A549 (cell line): ENCODE results near the gene NDUFA13.

Source experiments
- BCL3 ChIP-seq: fragments of >200 bp; sonication (Bioruptor Twin); formaldehyde crosslinking; IDR thresholded peaks from 3 replicates; pipeline ENCODE4 v1.6.1; 2016
- CTCF ChIP-seq: fragments of >200 bp; sonication (Bioruptor Twin); formaldehyde crosslinking; IDR thresholded peaks from 3 replicates; pipeline ENCODE4 v1.5.1; 2016
- JUNB ChIP-seq: fragments of >200 bp; sonication (Bioruptor Twin); formaldehyde crosslinking; IDR thresholded peaks from 2 replicates; pipeline ENCODE4 v1.6.1; 2016
- NFE2L2 ChIP-seq: fragments of 150-350 bp; conservative IDR thresholded peaks from 2 replicates; pipeline ENCODE4 v1.6.1; 2014; ENCODE audit warnings: low read length
- POLR2A ChIP-seq: IDR thresholded peaks from 2 replicates; pipeline ENCODE4 v1.6.1; 2012; ENCODE audit warnings: mild to moderate bottlenecking, low read length
- POLR2AphosphoS2 ChIP-seq: conservative IDR thresholded peaks from 2 replicates; pipeline ENCODE4 v1.6.1; 2012; ENCODE audit warnings: low read length, improper control_type of control experiment, inconsistent platforms

- TF ChIP-seq NFE2L2 (no peak), BCL3 (no peak), JUNB (no peak), CTCF (no peak), POLR2A (no peak), POLR2AphosphoS2 (no peak)
These were observed 13.7 kb upstream of the NDUFA13 start for GRCh38 chr19:19502281-19502680.
